Erythroblast (primary cell): ENCODE results near the gene DMD.

ENCODE experiments used
- GATA1 ChIP-seq: IDR thresholded peaks from 2 replicates; pipeline ENCODE4 v1.6.1; 2011; ENCODE audit warnings: low read depth, mild to moderate bottlenecking, control low read depth, low read length, moderate library complexity
- POLR2A ChIP-seq: IDR thresholded peaks from 2 replicates; pipeline ENCODE4 v1.6.1; 2011; ENCODE audit warnings: mild to moderate bottlenecking, low read length

GRCh38 chrX:33156152-33156726 lies 55.1 kb downstream of the DMD start:
- TF ChIP-seq POLR2A (no peak), GATA1 (no peak)
